Activated CD8-positive, alpha-beta memory T cell treated with anti-CD3 and anti-CD28 coated beads for 36 hours (primary cell): Measurements from ENCODE around the gene SLC35C1. TPM values are rescaled to one million over a fixed set of nuclear protein-coding genes. Genes with fewer than 3 reads are reported as not detected.
"Not testable (repeated sequence)": the region's sequence is repeated elsewhere in the genome, so short reads cannot be mapped to it uniquely, and the experiment has no call there.

Source experiments
- CTCF ChIA-PET: fragments of 350-600 bp; sonication (Branson Sonifier 250); formaldehyde crosslinking; loops from one replicate; lab custom pipeline; 2021; ENCODE audit warnings: antibody characterized with exemption; lab: Charles Lee
- POLR2A ChIA-PET: fragments of 350-600 bp; sonication (Branson Sonifier 250); formaldehyde crosslinking; loops from one replicate; lab custom pipeline; 2021; ENCODE audit warnings: antibody characterized with exemption; lab: Charles Lee
- total RNA-seq, 2 experiments: library from RNA; stranded (reverse); gene quantifications; one replicate each; pipeline ENCODE4 v1.2.3, GENCODE V29; 2021

SLC35C1 gene
- total RNA-seq, 2 experiments from 2014 or later, result 14.5 to 16.3 TPM

GRCh38 chr11:45806937-45807791 lies 2.2 kb downstream of the SLC35C1 start:
- CTCF ChIA-PET, result interaction anchor here (1.2 to 1.5 kb wide), 2 partner anchors 36 to 467 kb away, joined by 3 to 6 read pairs; no protein-coding TSS in a partner anchor
- POLR2A ChIA-PET, result interaction anchor here (0.6 kb wide), 1 partner anchor 8 kb away, joined by 5 read pairs; no protein-coding TSS in a partner anchor

GRCh38 chr11:45807792-45808238 lies 2.9 kb downstream of the SLC35C1 start:
- ChIA-PET CTCF (no interaction called here), POLR2A (no interaction called here)

DNA sequence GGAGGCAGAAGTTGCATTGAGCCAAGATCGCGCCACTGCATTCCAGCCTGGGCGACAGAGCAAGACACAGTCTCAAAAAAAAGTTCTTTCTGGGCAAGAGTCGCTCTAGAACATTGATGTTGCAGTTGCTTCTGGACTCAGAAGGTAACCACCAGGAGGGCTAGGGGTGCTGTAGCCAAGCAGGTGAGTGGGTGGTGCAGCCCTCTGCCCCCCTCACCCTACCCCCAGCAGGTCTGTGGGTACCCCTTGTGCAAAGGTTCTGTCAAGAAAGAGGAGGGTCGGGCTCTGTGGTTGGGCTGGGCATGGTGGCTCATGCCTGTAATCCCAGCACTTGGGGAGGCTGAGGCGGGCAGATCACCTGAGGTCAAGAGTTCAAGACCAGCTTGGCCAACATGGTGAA lies 3.5 kb downstream of the SLC35C1 start:
- CTCF ChIA-PET, POLR2A ChIA-PET: not testable (repeated sequence)

GRCh38 chr11:45809456-45810395 lies 4.8 kb downstream of the SLC35C1 start:
- CTCF ChIA-PET, result no interaction called here
- POLR2A ChIA-PET, result no interaction called here

GRCh38 chr11:45810431-45811108 lies 5.6 kb downstream of the SLC35C1 start:
- ChIA-PET CTCF (no interaction called here), POLR2A (no interaction called here)

DNA sequence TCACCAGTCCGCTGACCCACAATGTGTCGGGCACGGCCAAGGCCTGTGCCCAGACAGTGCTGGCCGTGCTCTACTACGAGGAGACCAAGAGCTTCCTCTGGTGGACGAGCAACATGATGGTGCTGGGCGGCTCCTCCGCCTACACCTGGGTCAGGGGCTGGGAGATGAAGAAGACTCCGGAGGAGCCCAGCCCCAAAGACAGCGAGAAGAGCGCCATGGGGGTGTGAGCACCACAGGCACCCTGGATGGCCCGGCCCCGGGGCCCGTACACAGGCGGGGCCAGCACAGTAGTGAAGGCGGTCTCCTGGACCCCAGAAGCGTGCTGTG lies 6.1 kb downstream of the SLC35C1 start:
- POLR2A ChIA-PET, result no interaction called here
- CTCF ChIA-PET, result no interaction called here

DNA sequence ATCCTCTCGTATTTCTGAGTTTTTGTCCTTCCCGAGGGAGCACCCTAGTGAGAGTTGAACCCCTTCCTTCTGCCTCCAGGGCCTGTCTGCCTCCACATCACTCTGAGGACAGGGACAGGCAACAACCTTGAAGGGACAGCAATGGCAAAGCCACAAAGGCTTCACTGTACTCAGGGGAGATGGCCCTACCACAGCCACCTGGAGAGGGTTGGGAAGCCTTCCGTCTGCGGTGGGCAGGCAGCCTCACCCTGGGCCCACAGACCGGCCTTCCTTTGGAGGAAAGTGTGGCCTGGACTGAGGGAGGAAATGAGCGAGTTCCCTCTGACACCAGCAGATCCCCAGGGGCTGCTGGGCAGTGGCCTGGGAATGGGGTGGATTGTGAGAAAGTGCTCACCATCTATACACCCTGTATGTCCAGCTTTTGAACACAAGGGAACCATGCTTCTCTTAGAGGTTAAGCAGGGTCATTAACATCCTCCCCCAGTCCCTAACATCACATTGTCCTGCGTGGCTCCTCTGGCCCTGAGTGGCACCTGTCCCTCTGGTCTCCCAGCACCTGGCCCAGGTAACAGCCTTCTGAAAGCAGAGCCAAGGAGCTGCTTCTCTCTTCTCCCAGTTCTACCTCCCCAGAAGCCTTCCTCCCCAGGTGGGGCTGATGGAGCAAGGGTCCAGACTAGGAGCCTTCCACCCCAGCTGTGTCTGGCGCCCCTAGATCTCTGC lies 6.8 kb downstream of the SLC35C1 start:
- POLR2A ChIA-PET, result no interaction called here
- CTCF ChIA-PET, result interaction anchor here (1.0 kb wide), 1 partner anchor 31 kb away, joined by 3 read pairs; no protein-coding TSS in a partner anchor

GRCh38 chr11:45812581-45813548 lies 7.9 kb downstream of the SLC35C1 start:
- CTCF ChIA-PET, result interaction anchor here (1.0 kb wide), 1 partner anchor 30 kb away, joined by 3 read pairs; no protein-coding TSS in a partner anchor
- POLR2A ChIA-PET, result no interaction called here

- POLR2A ChIA-PET, result no interaction called here
- CTCF ChIA-PET, result no interaction called here
Measured at GRCh38 chr11:45815747-45816146, 10.8 kb downstream of the SLC35C1 start.

- ChIA-PET CTCF (interaction anchor here (0.6 kb wide), 1 partner anchor 35 kb away, joined by 3 read pairs; no protein-coding TSS in a partner anchor), POLR2A (no interaction called here)
Measured at GRCh38 chr11:45816614-45817013, 11.7 kb downstream of the SLC35C1 start.

DNA sequence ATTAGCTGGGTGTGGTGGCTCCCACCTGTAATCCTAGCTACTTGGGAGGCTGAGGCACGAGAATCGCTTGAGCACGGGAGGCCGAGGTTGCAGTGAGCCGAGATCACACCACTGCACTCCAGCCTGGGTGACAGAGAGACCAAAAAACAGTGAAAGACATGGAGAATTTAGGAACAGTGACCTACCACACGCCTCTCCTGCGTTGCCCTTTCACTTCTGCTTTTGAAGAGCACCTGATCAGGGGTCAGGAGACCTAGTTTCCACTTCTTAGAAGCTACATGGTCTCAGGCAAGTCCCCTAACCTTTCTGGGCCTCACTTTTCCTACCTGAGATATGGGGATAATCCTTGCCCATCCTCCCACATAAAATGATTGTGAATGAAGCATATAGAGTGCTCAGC lies 12.2 kb downstream of the SLC35C1 start:
- ChIA-PET CTCF (interaction anchor here (0.6 kb wide), 1 partner anchor 1334 kb away, joined by 3 read pairs; no protein-coding TSS in a partner anchor), POLR2A (no interaction called here)

DNA sequence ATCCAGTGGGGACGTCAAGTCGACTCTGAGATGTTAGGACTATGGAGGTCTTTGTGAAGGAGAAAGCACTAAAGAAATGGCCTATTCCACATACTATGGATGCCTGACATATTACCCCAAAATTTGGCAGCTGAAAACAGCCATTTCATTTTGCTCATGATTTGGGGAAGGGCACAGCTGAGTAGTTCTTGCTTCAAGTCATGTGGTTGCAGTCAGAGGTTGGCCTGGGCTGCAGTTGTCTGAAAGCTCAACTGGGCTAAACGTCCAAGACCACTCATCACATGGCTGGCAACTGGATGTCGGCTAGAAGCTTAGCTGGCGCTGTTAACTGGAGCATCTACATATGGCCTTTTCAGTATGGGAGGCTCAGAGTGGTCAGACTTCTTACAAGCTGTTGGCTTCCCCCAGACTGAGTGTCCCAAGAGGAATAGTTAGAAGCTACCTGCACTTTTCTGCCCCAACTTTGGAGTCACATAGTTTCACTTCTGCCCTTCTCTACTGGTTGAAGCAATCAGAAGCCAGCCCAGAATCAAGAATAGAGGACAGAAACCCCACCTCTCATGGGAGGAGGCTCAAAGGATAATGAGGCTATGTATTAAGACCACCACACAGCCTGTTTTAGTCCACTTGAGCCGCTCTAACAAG lies 14.1 kb downstream of the SLC35C1 start:
- CTCF ChIA-PET, result no interaction called here
- POLR2A ChIA-PET, result no interaction called here

- CTCF ChIA-PET, result no interaction called here
- POLR2A ChIA-PET, result no interaction called here
Measured at GRCh38 chr11:45820211-45820857, 15.4 kb downstream of the SLC35C1 start.

GRCh38 chr11:45826492-45826891 lies 21.5 kb downstream of the SLC35C1 start:
- CTCF ChIA-PET, result interaction anchor here (0.6 kb wide), 1 partner anchor 1377 kb away, joined by 3 read pairs; no protein-coding TSS in a partner anchor
- POLR2A ChIA-PET, result not testable (repeated sequence)

- POLR2A ChIA-PET, result no interaction called here
- CTCF ChIA-PET, result no interaction called here
Measured at GRCh38 chr11:45827123-45827522, 22.2 kb downstream of the SLC35C1 start.

DNA sequence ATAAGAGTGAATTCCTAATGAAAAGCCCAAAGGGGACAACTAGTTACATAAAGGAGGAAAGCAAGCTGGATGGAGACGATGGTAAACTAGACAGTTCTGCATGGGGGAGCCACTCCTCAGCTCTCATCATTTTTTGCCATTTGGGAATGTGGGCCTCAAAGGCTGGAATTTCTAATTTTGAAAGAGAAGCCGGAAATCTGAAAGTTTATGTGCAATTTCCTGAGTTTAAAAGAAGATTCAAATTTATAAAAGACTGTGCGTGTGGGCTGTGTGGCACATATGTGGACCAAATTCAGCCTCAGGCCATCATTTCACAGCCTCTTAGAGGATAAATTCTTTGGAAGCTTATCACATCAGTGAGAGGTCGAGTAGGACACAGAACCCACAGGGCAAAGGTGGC lies 24.0 kb downstream of the SLC35C1 start:
- POLR2A ChIA-PET, result no interaction called here
- CTCF ChIA-PET, result no interaction called here

GRCh38 chr11:45830596-45830995 lies 25.6 kb downstream of the SLC35C1 start:
- POLR2A ChIA-PET, result no interaction called here

More at GRCh38 chr11:45830596-45830995, 25.6 kb downstream of the SLC35C1 start:
- CTCF ChIA-PET, result interaction anchor here (0.6 kb wide), 1 partner anchor 49 kb away, joined by 3 read pairs; no protein-coding TSS in a partner anchor
